H1 (cell line): Measurements from ENCODE around the gene PIGT. TPM values are rescaled to one million over a fixed set of nuclear protein-coding genes. Genes with fewer than 3 reads are reported as not detected.

ENCODE experiments used
- CTCF ChIA-PET: fragments of 300-600 bp; sonication (Branson Sonifier 250); formaldehyde crosslinking; loops from one replicate; lab custom pipeline; 2021; ENCODE audit not compliant: partially characterized antibody; lab: Charles Lee
- POLR2A ChIA-PET: fragments of 300-600 bp; sonication (Branson Sonifier 250); formaldehyde crosslinking; loops from one replicate; lab custom pipeline; 2021; ENCODE audit warnings: inconsistent platforms; ENCODE audit not compliant: partially characterized antibody; lab: Charles Lee
- DNase-seq, 2 experiments: peaks; one replicate each; pipeline versions ENCODE4 v3.0.0 to v3.0.0-alpha.2; 2010 to 2022; ENCODE audit warnings: low spot score in 2 of 2, low read depth in 1 of 2, mixed read lengths in 1 of 2
- FAIRE-seq: peaks from 2 replicates; lab custom pipeline; 2011; peaks lifted over from hg19 to GRCh38; lab: Jason Lieb, UNC
- H2AFZ ChIP-seq: 2 replicates; pipeline ENCODE4 v1.8.1; 2012; ENCODE audit warnings: low read length, inconsistent platforms
- H2AK5ac ChIP-seq: 2 replicates; pipeline ENCODE4 v1.6.1; 2013; ENCODE audit warnings: low read depth, low read length
- H2BK120ac ChIP-seq: replicated peaks from 2 replicates; pipeline ENCODE3; 2013; ENCODE audit warnings: low read depth, low read length, inconsistent platforms
- H2BK12ac ChIP-seq: 2 replicates; pipeline ENCODE4 v1.6.1; 2013; ENCODE audit warnings: low read depth, low read length
- H2BK15ac ChIP-seq: 2 replicates; pipeline ENCODE4 v1.6.1; 2013; ENCODE audit warnings: low read length
- H2BK20ac ChIP-seq: 2 replicates; pipeline ENCODE4 v1.6.1; 2013; ENCODE audit warnings: low read length
- H2BK5ac ChIP-seq: 2 replicates; pipeline ENCODE4 v1.6.1; 2013; ENCODE audit warnings: low read depth, low read length
- H3K14ac ChIP-seq: 2 replicates; pipeline ENCODE4 v1.6.1; 2013; ENCODE audit warnings: inconsistent platforms; ENCODE audit not compliant: insufficient read length
- H3K18ac ChIP-seq: 2 replicates; pipeline ENCODE4 v1.6.1; 2013; ENCODE audit warnings: low read length; ENCODE audit errors: extremely low read depth
- H3K23ac ChIP-seq: 2 replicates; pipeline ENCODE4 v1.6.1; 2013; ENCODE audit warnings: inconsistent platforms; ENCODE audit not compliant: insufficient read length
- H3K23me2 ChIP-seq: 2 replicates; pipeline ENCODE4 v1.6.1; 2013; ENCODE audit warnings: low read depth, low read length
- H3K27ac ChIP-seq: 2 replicates; pipeline ENCODE4 v1.6.1; 2011; ENCODE audit warnings: low read depth, low read length, inconsistent platforms
- H3K27me3 ChIP-seq, 4 experiments: replicated peaks in 1 of 4; 1 replicate in 1 of 4; 2 replicates in 3 of 4; pipeline versions ENCODE4 v1.6.1 to v1.8.1; 2011 to 2013; ENCODE audit warnings: low read length in 3 of 4, mild to moderate bottlenecking in 3 of 4, inconsistent platforms in 2 of 4, mixed read lengths in 2 of 4, moderate library complexity in 1 of 4; ENCODE audit not compliant: control insufficient read depth in 3 of 4, insufficient read depth in 3 of 4; ENCODE audit errors: extremely low read depth in 1 of 4
- H3K36me3 ChIP-seq, 4 experiments: 2 replicates each; pipeline versions ENCODE4 v1.6.1 to v1.8.1; 2011 to 2013; ENCODE audit warnings: mild to moderate bottlenecking in 4 of 4, low read length in 3 of 4, moderate library complexity in 2 of 4, control low read depth in 1 of 4, inconsistent platforms in 1 of 4; ENCODE audit not compliant: insufficient read depth in 4 of 4, control insufficient read depth in 2 of 4
- H3K4ac ChIP-seq: replicated peaks from 2 replicates; pipeline ENCODE3; 2013; ENCODE audit warnings: low read length, low read depth, mixed read lengths, inconsistent platforms; ENCODE audit not compliant: insufficient read length
- H3K4me1 ChIP-seq, 4 experiments: replicated peaks in 1 of 4; 1 replicate in 1 of 4; 2 replicates in 3 of 4; pipeline versions ENCODE4 v1.6.1 to v1.8.1; 2011 to 2013; ENCODE audit warnings: low read length in 3 of 4, inconsistent platforms in 2 of 4, mixed read lengths in 1 of 4; ENCODE audit not compliant: insufficient read depth in 4 of 4, control insufficient read depth in 3 of 4
- H3K4me2 ChIP-seq, 2 experiments: 2 replicates each; pipeline versions ENCODE4 v1.6.1 to v1.8.1; 2011 to 2013; ENCODE audit warnings: low read depth in 2 of 2, low read length in 2 of 2, control low read depth in 1 of 2, inconsistent platforms in 1 of 2, mild to moderate bottlenecking in 1 of 2; ENCODE audit not compliant: insufficient read depth in 1 of 2
- H3K4me3 ChIP-seq, 4 experiments: fragments of 200-600, 300-600 bp in 1 of 4; sonication (generic), shearing (Covaris generic), sonication (Bioruptor Twin) in 1 of 4; 2 replicates each; pipeline versions ENCODE4 v1.5.1 to v1.8.1; 2011 to 2016; ENCODE audit warnings: low read length in 4 of 4, low read depth in 3 of 4, control low read depth in 2 of 4, inconsistent platforms in 2 of 4, mild to moderate bottlenecking in 2 of 4, mixed read lengths in 1 of 4, moderate library complexity in 1 of 4; ENCODE audit not compliant: insufficient read depth in 2 of 4; ENCODE audit errors: extremely low read depth in 1 of 4
- H3K56ac ChIP-seq: replicated peaks from 2 replicates; pipeline ENCODE3; 2013; ENCODE audit warnings: low read depth, mild to moderate bottlenecking, mixed read lengths, low read length, inconsistent platforms; ENCODE audit not compliant: insufficient read length
- H3K79me1 ChIP-seq: 2 replicates; pipeline ENCODE4 v1.6.1; 2013; ENCODE audit warnings: low read depth, low read length, control low read depth
- H3K79me2 ChIP-seq, 2 experiments: 2 replicates each; pipeline versions ENCODE4 v1.6.1 to v1.8.1; 2012 to 2013; ENCODE audit warnings: low read length in 2 of 2, mild to moderate bottlenecking in 2 of 2, inconsistent platforms in 1 of 2; ENCODE audit not compliant: insufficient read depth in 2 of 2, control insufficient read depth in 1 of 2
- H3K9ac ChIP-seq, 4 experiments: replicated peaks in 1 of 4; 1 replicate in 1 of 4; 2 replicates in 3 of 4; pipeline versions ENCODE4 v1.6.1 to v1.8.1; 2011 to 2013; ENCODE audit warnings: low read depth in 3 of 4, low read length in 3 of 4, control low read depth in 2 of 4, mild to moderate bottlenecking in 2 of 4, moderate library complexity in 2 of 4, inconsistent platforms in 1 of 4; ENCODE audit errors: extremely low read depth in 1 of 4
- H3K9me3 ChIP-seq, 2 experiments: 2 replicates each; pipeline versions ENCODE4 v1.6.1 to v1.8.1; 2012 to 2013; ENCODE audit warnings: mild to moderate bottlenecking in 2 of 2, moderate library complexity in 2 of 2, control low read depth in 1 of 2, inconsistent platforms in 1 of 2, low read depth in 1 of 2, low read length in 1 of 2, mixed read lengths in 1 of 2; ENCODE audit not compliant: insufficient read depth in 2 of 2
- H4K20me1 ChIP-seq, 2 experiments: replicated peaks in 1 of 2; 2 replicates each; pipeline versions ENCODE3 to v1.8.1; 2011 to 2013; ENCODE audit warnings: inconsistent platforms in 2 of 2, low read length in 2 of 2, mild to moderate bottlenecking in 1 of 2; ENCODE audit not compliant: insufficient read depth in 2 of 2, control insufficient read depth in 1 of 2
- H4K5ac ChIP-seq: 2 replicates; pipeline ENCODE4 v1.6.1; 2013; ENCODE audit warnings: low read length, low read depth, mixed read lengths, inconsistent platforms; ENCODE audit not compliant: insufficient read length
- H4K8ac ChIP-seq: 2 replicates; pipeline ENCODE4 v1.8.0; 2013; ENCODE audit warnings: mild to moderate bottlenecking, moderate library complexity, low read length, inconsistent platforms; ENCODE audit not compliant: insufficient read depth; ENCODE audit errors: extremely low read depth
- H4K91ac ChIP-seq: replicated peaks from 2 replicates; pipeline ENCODE3; 2013; ENCODE audit warnings: low read length, mixed read lengths, inconsistent platforms; ENCODE audit not compliant: insufficient read length
- EGR1 ChIP-seq: IDR thresholded peaks from 2 replicates; pipeline ENCODE4 v1.6.1; 2011; ENCODE audit warnings: low read depth, low read length, borderline replicate concordance
- SIX5 ChIP-seq: IDR thresholded peaks from 2 replicates; pipeline ENCODE4 v1.6.1; 2011; ENCODE audit warnings: mild to moderate bottlenecking, low read depth, low read length
- WGBS, 2 experiments: shearing (Covaris generic) in 1 of 2; methylation state at CpG; one replicate each; pipeline versions ENCODE4 v1.1.6 to v1.1.7; 2013 to 2015; ENCODE audit warnings: low lambda C conversion rate in 2 of 2, mixed read lengths in 2 of 2, inconsistent platforms in 1 of 2, low coverage in 1 of 2, missing lambda C conversion rate in 1 of 2; ENCODE audit not compliant: insufficient replicate concordance in 2 of 2, insufficient coverage in 1 of 2, insufficient read length in 1 of 2; ENCODE audit errors: extremely low coverage in 1 of 2, missing lambda C conversion rate in 1 of 2; 5-methylcytosine and 5-hydroxymethylcytosine counted together
- polyA plus RNA-seq, 7 experiments: library from polyadenylated mRNA; depleted of rRNA in 3 of 7; stranded (reverse) in 5 of 7; unstranded in 2 of 7; fragments of >200 nt in 5 of 7; fragments of 200-250 nt in 2 of 7; gene quantifications; 1 replicate in 5 of 7; 2 replicates in 1 of 7; 4 replicates in 1 of 7; pipeline versions ENCODE4 v1.2.1 to v1.2.3, GENCODE V29; 2011 to 2013; ENCODE audit warnings: missing spikeins in 2 of 7, mixed read lengths in 2 of 7
- total RNA-seq: library from RNA; stranded (reverse); fragmentation: NEBNext Ultra II Directional; extraction: Animal tissue kit (Norgen Biotek cat#: 25700); gene quantifications from 2 replicates; pipeline ENCODE4 v1.2.1, GENCODE V29; 2021

The PIGT gene
- total and polyA plus RNA-seq, 2 of the 8 experiments (the other 6 are each of a cell fraction or from before 2014, with no cell fraction given), result 66.0 to 89.7 TPM

DNA sequence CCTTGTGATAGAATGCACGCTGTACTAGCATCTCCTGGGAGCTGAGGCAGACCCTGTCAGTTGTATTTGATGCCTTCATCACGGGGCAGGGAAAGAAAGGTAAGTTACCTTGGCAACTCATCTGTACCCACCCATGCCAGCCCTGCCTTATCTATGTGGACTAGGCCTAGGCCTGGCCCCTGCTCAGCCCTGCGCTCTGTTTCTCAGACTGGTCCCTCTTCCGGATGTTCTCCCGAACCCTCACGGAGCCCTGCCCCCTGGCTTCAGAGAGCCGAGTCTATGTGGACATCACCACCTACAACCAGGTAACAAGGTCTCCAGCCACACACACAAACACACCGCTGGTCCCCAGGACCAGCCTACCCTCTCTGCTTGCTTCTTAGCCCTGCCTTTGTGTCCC is 4.2 kb downstream of the PIGT start:
- H2BK20ac ChIP-seq, result no peak overlapping the region
- no peak overlapping the region for H3K18ac ChIP-seq
- H3K56ac ChIP-seq, result no peak overlapping the region
- H3K36me3 ChIP-seq, result peaks cover 14 to 49% (median 30%) of the 10 kb centered on the region in 4 experiments
- H3K27me3 ChIP-seq, result no peaks in the 10 kb centered on the region
- H4K20me1 ChIP-seq, result peaks cover 2 to 5% of the 10 kb centered on the region in 2 experiments
- ChIA-PET POLR2A (interaction anchor here (0.6 to 6.8 kb wide), 4 partner anchors 8 to 344 kb away, joined by 3 to 71 read pairs (median 3); partner anchors contain the start of gene DBNDD2), CTCF (interaction anchor here (0.7 to 6.7 kb wide), 9 partner anchors 9 to 126 kb away, joined by 3 to 54 read pairs (median 3); no protein-coding TSS in a partner anchor)
- H3K4me2 ChIP-seq, result no peak overlapping the region
- no peak overlapping the region for H4K8ac ChIP-seq
- no peak overlapping the region for H2BK15ac ChIP-seq
- H2AFZ ChIP-seq, result no peak overlapping the region
- H3K4ac ChIP-seq, result no peak overlapping the region
- no peak overlapping the region for H3K27ac ChIP-seq
- no peak overlapping the region for H3K4me3 ChIP-seq
- no peak overlapping the region for H2BK12ac ChIP-seq
- no peak overlapping the region for H4K91ac ChIP-seq
- H2AK5ac ChIP-seq, result no peak overlapping the region
- no peak for FAIRE-seq
- H3K9ac ChIP-seq, result no peak overlapping the region
- H2BK5ac ChIP-seq, result no peak overlapping the region
- 93% methylated on average over 8 of the region's 8 CpGs; no CpG with 5 or more reads in 1 of the 2 experiments for WGBS, 2 experiments
- peaks cover 0 to 5% (median 2%) of the 10 kb centered on the region in 4 experiments; a peak in 3 of 7 replicates for H3K4me1 ChIP-seq
- peaks cover 0 to 20% of the 10 kb centered on the region in 2 experiments; a peak in 2 of 4 replicates for H3K79me2 ChIP-seq
- H3K23me2 ChIP-seq, result peaks cover 6% of the 10 kb centered on the region
- no peaks in the 10 kb centered on the region for H3K9me3 ChIP-seq
- H2BK120ac ChIP-seq, result no peak overlapping the region
- peak in 1 of 2 experiments; percentile 14 for DNase-seq
- H3K79me1 ChIP-seq, result peaks cover 3% of the 10 kb centered on the region
- no peak overlapping the region for H3K14ac ChIP-seq
- no peak overlapping the region for H4K5ac ChIP-seq
- no peak overlapping the region for H3K23ac ChIP-seq
- TF ChIP-seq EGR1 (no peak), SIX5 (no peak)
